ENCODE data around the gene TNFAIP8. TPM values are rescaled to one million over a fixed set of nuclear protein-coding genes. Genes with fewer than 3 reads are reported as not detected.

Gene TNFAIP8
- total RNA-seq, 1 donor from 2014 or later = 25.9 TPM

DNA sequence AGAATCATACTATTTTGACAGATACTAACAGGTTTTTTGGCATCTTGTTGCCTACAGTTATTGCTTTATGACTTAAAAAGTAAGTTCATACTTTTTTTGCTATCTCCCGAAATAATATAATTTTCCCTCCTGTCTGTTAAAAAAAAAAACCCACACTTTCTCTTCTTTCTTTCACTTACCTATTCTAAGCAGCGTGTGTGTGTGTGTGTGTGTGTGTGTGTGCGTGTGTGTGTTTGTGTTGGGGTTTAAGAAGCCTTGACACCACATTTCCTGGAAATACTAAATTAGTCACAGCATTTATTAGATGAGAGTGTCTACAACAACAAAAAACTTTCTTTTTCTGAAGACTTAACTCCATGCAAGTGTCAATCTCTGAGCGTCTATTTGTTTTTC lies 12.4 kb downstream of the TNFAIP8 start:
- Histone ChIP-seq H2AFZ (ENCODE audit: low read depth, low read length) (no peak overlapping the region), H3K36me3 (ENCODE audit: insufficient read depth, low read length) (no peaks in the 10 kb centered on the region), H3K4me1 (ENCODE audit: insufficient read depth, low read length) (no peaks in the 10 kb centered on the region), H3K27me3 (ENCODE audit: insufficient read depth, low read length) (no peaks in the 10 kb centered on the region), H3K9ac (ENCODE audit: low read length) (no peak overlapping the region), H3K4me2 (ENCODE audit: low read length) (no peak overlapping the region), H3K4me3 (ENCODE audit: insufficient read depth, low read depth, low read length) (no peak overlapping the region), H3K27ac (ENCODE audit: low read depth, low read length) (no peak overlapping the region), H3K79me2 (ENCODE audit: insufficient read depth, low read length) (peaks cover 13% of the 10 kb centered on the region), H4K20me1 (ENCODE audit: insufficient read depth, low read length) (peaks cover 4% of the 10 kb centered on the region), H3K9me3 (ENCODE audit: insufficient read depth, low read depth, low read length) (no peaks in the 10 kb centered on the region)
- Mint-ChIP-seq H3K27ac (ENCODE audit: unreplicated experiment) (no peak overlapping the region), H3K9me3 (ENCODE audit: unreplicated experiment) (no peaks in the 10 kb centered on the region), H3K36me3 (ENCODE audit: low read depth, unreplicated experiment) (peaks cover 2% of the 10 kb centered on the region), H3K4me1 (ENCODE audit: low read depth, unreplicated experiment) (peaks cover 34% of the 10 kb centered on the region), H3K4me3 (ENCODE audit: unreplicated experiment) (no peak overlapping the region), H3K27me3 (ENCODE audit: low read depth, unreplicated experiment) (no peaks in the 10 kb centered on the region)
- no peak for TF ChIP-seq CTCF (IDR thresholded peaks at IDR 0.05; ENCODE audit: insufficient read depth, low read depth, low read length)
- TF ChIP-seq EZH2 (IDR thresholded peaks at IDR 0.05; ENCODE audit: insufficient read depth, low read length) = no peak
- DNase-seq (ENCODE audit: low read depth) = no peak
- FAIRE-seq = no peak

GRCh38 chr5:119370486-119370885 lies 14.7 kb downstream of the TNFAIP8 start:
- DNase-seq (ENCODE audit: low read depth) = no peak
- Mint-ChIP-seq H3K27me3 (ENCODE audit: low read depth, unreplicated experiment) (no peaks in the 10 kb centered on the region), H3K4me3 (ENCODE audit: unreplicated experiment) (no peak overlapping the region), H3K9me3 (ENCODE audit: unreplicated experiment) (no peaks in the 10 kb centered on the region), H3K27ac (ENCODE audit: unreplicated experiment) (no peak overlapping the region), H3K36me3 (ENCODE audit: low read depth, unreplicated experiment) (peaks cover 2% of the 10 kb centered on the region), H3K4me1 (ENCODE audit: low read depth, unreplicated experiment) (peaks cover 30% of the 10 kb centered on the region)
- no peaks in the 10 kb centered on the region for H3K9me3 ChIP-seq (ENCODE audit: insufficient read depth, low read depth, low read length)
- FAIRE-seq = no peak
- H3K4me2 ChIP-seq (ENCODE audit: low read length) = no peak overlapping the region
- H3K27ac ChIP-seq (ENCODE audit: low read depth, low read length) = no peak overlapping the region
- no peak overlapping the region for H3K4me3 ChIP-seq (ENCODE audit: insufficient read depth, low read depth, low read length)
- peaks cover 3% of the 10 kb centered on the region for H3K79me2 ChIP-seq (ENCODE audit: insufficient read depth, low read length)
- H3K9ac ChIP-seq (ENCODE audit: low read length) = no peak overlapping the region
- TF ChIP-seq CTCF (IDR thresholded peaks at IDR 0.05; ENCODE audit: insufficient read depth, low read depth, low read length) (no peak), EZH2 (IDR thresholded peaks at IDR 0.05; ENCODE audit: insufficient read depth, low read length) (no peak)
- H4K20me1 ChIP-seq (ENCODE audit: insufficient read depth, low read length) = peaks cover 7% of the 10 kb centered on the region
- H3K4me1 ChIP-seq (ENCODE audit: insufficient read depth, low read length) = no peaks in the 10 kb centered on the region
- H3K27me3 ChIP-seq (ENCODE audit: insufficient read depth, low read length) = no peaks in the 10 kb centered on the region
- H2AFZ ChIP-seq (ENCODE audit: low read depth, low read length) = no peak overlapping the region
- no peaks in the 10 kb centered on the region for H3K36me3 ChIP-seq (ENCODE audit: insufficient read depth, low read length)

GRCh38 chr5:119371146-119371545 lies 15.3 kb downstream of the TNFAIP8 start:
- Histone ChIP-seq H3K79me2 (ENCODE audit: insufficient read depth, low read length) (peaks cover 3% of the 10 kb centered on the region), H3K27ac (ENCODE audit: low read depth, low read length) (no peak overlapping the region)
- peaks cover 30% of the 10 kb centered on the region for H3K4me1 Mint-ChIP-seq (ENCODE audit: low read depth, unreplicated experiment)

More at GRCh38 chr5:119371146-119371545, 15.3 kb downstream of the TNFAIP8 start:
- Histone ChIP-seq H3K9me3 (ENCODE audit: insufficient read depth, low read depth, low read length) (no peaks in the 10 kb centered on the region), H3K4me1 (ENCODE audit: insufficient read depth, low read length) (no peaks in the 10 kb centered on the region), H3K4me2 (ENCODE audit: low read length) (no peak overlapping the region), H3K36me3 (ENCODE audit: insufficient read depth, low read length) (no peaks in the 10 kb centered on the region), H2AFZ (ENCODE audit: low read depth, low read length) (no peak overlapping the region), H4K20me1 (ENCODE audit: insufficient read depth, low read length) (peaks cover 7% of the 10 kb centered on the region), H3K4me3 (ENCODE audit: insufficient read depth, low read depth, low read length) (no peak overlapping the region), H3K9ac (ENCODE audit: low read length) (no peak overlapping the region), H3K27me3 (ENCODE audit: insufficient read depth, low read length) (no peaks in the 10 kb centered on the region)
- TF ChIP-seq EZH2 (IDR thresholded peaks at IDR 0.05; ENCODE audit: insufficient read depth, low read length) = no peak
- TF ChIP-seq CTCF (IDR thresholded peaks at IDR 0.05; ENCODE audit: insufficient read depth, low read depth, low read length) = no peak
- no peaks in the 10 kb centered on the region for H3K27me3 Mint-ChIP-seq (ENCODE audit: low read depth, unreplicated experiment)
- FAIRE-seq (no peak), DNase-seq (ENCODE audit: low read depth) (no peak)
- H3K4me3 Mint-ChIP-seq (ENCODE audit: unreplicated experiment) = no peak overlapping the region
- H3K9me3 Mint-ChIP-seq (ENCODE audit: unreplicated experiment) = no peaks in the 10 kb centered on the region
- H3K27ac Mint-ChIP-seq (ENCODE audit: unreplicated experiment) = no peak overlapping the region
- no peaks in the 10 kb centered on the region for H3K36me3 Mint-ChIP-seq (ENCODE audit: low read depth, unreplicated experiment)
